ENCODE measurements around the gene ALDH2. TPM values are rescaled to one million over a fixed set of nuclear protein-coding genes. Genes with fewer than 3 reads are reported as not detected.
"Not testable (repeated sequence)": the region's sequence is repeated elsewhere in the genome, so short reads cannot be mapped to it uniquely, and the experiment has no call there.

The ALDH2 gene
- total RNA-seq, 1 donor = 11.9 TPM

GRCh38 chr12:111816065-111816615 lies 49.4 kb downstream of the ALDH2 start:
- Histone ChIP-seq H3K9me3 (ENCODE audit: low read depth, low read length) (no peaks in the 10 kb centered on the region), H4K20me1 (ENCODE audit: insufficient read depth, low read length) (no peaks in the 10 kb centered on the region), H3K4me2 (ENCODE audit: insufficient read depth, low read length) (no peak overlapping the region), H3K79me2 (ENCODE audit: insufficient read depth, low read length) (no peaks in the 10 kb centered on the region), H2AFZ (ENCODE audit: low read length) (no peak overlapping the region), H3K4me3 (ENCODE audit: insufficient read depth, low read length) (no peak overlapping the region), H3K36me3 (ENCODE audit: insufficient read depth, low read length) (no peaks in the 10 kb centered on the region), H3K27ac (ENCODE audit: low read depth, low read length) (no peak overlapping the region), H3K27me3 (ENCODE audit: insufficient read depth, low read length) (peaks cover 19% of the 10 kb centered on the region), H3K4me1 (ENCODE audit: insufficient read depth, low read length) (no peaks in the 10 kb centered on the region)
- TF ChIP-seq, protein P1, sequence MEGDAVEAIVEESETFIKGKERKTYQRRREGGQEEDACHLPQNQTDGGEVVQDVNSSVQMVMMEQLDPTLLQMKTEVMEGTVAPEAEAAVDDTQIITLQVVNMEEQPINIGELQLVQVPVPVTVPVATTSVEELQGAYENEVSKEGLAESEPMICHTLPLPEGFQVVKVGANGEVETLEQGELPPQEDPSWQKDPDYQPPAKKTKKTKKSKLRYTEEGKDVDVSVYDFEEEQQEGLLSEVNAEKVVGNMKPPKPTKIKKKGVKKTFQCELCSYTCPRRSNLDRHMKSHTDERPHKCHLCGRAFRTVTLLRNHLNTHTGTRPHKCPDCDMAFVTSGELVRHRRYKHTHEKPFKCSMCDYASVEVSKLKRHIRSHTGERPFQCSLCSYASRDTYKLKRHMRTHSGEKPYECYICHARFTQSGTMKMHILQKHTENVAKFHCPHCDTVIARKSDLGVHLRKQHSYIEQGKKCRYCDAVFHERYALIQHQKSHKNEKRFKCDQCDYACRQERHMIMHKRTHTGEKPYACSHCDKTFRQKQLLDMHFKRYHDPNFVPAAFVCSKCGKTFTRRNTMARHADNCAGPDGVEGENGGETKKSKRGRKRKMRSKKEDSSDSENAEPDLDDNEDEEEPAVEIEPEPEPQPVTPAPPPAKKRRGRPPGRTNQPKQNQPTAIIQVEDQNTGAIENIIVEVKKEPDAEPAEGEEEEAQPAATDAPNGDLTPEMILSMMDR (IDR thresholded peaks at IDR 0.05; ENCODE audit: extremely low read depth, low read depth, low read length) = no peak
- no peak for DNase-seq (ENCODE audit: insufficient read length, low spot score, missing footprints)

DNA sequence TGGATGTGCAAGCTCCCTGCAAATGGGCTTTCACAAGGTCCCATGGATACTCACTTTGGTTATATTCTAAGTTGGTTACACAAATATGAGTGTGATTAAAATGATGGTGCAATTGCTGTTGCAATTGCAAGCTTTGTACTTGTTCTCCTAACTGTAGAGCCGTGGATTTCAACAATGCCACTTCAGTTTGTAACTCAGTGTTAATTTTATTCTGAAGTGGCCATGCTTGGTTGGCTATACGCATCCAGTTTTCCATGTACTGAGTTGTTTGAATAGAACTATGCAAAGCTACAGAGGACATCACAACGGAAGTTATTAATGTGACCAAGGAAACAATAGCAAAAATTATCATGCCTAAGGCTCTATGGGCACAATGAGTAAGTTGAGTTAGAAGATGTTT lies 50.2 kb downstream of the ALDH2 start:
- not testable (repeated sequence) for H3K36me3 ChIP-seq (ENCODE audit: insufficient read depth, low read length); H3K79me2 ChIP-seq (ENCODE audit: insufficient read depth, low read length); H4K20me1 ChIP-seq (ENCODE audit: insufficient read depth, low read length); H3K4me1 ChIP-seq (ENCODE audit: insufficient read depth, low read length); H3K27ac ChIP-seq (ENCODE audit: low read depth, low read length); H3K4me2 ChIP-seq (ENCODE audit: insufficient read depth, low read length); DNase-seq (ENCODE audit: insufficient read length, low spot score, missing footprints); H3K4me3 ChIP-seq (ENCODE audit: insufficient read depth, low read length); H3K9me3 ChIP-seq (ENCODE audit: low read depth, low read length); H2AFZ ChIP-seq (ENCODE audit: low read length)
- peaks cover 22% of the 10 kb centered on the region for H3K27me3 ChIP-seq (ENCODE audit: insufficient read depth, low read length)

- no peaks in the 10 kb centered on the region for H3K79me2 ChIP-seq (ENCODE audit: insufficient read depth, low read length)
- no peaks in the 10 kb centered on the region for H3K4me1 ChIP-seq (ENCODE audit: insufficient read depth, low read length)
- peaks cover 32% of the 10 kb centered on the region for H3K27me3 ChIP-seq (ENCODE audit: insufficient read depth, low read length)
- no peaks in the 10 kb centered on the region for H4K20me1 ChIP-seq (ENCODE audit: insufficient read depth, low read length)
- H3K36me3 ChIP-seq (ENCODE audit: insufficient read depth, low read length) = no peaks in the 10 kb centered on the region
- no peaks in the 10 kb centered on the region for H3K9me3 ChIP-seq (ENCODE audit: low read depth, low read length)
- TF ChIP-seq, protein P1 (IDR thresholded peaks at IDR 0.05; ENCODE audit: extremely low read depth, low read depth, low read length) = no peak
- H3K4me3 ChIP-seq (ENCODE audit: insufficient read depth, low read length) = no peak overlapping the region
- no peak overlapping the region for H3K4me2 ChIP-seq (ENCODE audit: insufficient read depth, low read length)
- H2AFZ ChIP-seq (ENCODE audit: low read length) = no peak overlapping the region
- no peak overlapping the region for H3K27ac ChIP-seq (ENCODE audit: low read depth, low read length)
- no peak for DNase-seq (ENCODE audit: insufficient read length, low spot score, missing footprints)
Measured at GRCh38 chr12:111818340-111818739, 51.6 kb downstream of the ALDH2 start.

DNA sequence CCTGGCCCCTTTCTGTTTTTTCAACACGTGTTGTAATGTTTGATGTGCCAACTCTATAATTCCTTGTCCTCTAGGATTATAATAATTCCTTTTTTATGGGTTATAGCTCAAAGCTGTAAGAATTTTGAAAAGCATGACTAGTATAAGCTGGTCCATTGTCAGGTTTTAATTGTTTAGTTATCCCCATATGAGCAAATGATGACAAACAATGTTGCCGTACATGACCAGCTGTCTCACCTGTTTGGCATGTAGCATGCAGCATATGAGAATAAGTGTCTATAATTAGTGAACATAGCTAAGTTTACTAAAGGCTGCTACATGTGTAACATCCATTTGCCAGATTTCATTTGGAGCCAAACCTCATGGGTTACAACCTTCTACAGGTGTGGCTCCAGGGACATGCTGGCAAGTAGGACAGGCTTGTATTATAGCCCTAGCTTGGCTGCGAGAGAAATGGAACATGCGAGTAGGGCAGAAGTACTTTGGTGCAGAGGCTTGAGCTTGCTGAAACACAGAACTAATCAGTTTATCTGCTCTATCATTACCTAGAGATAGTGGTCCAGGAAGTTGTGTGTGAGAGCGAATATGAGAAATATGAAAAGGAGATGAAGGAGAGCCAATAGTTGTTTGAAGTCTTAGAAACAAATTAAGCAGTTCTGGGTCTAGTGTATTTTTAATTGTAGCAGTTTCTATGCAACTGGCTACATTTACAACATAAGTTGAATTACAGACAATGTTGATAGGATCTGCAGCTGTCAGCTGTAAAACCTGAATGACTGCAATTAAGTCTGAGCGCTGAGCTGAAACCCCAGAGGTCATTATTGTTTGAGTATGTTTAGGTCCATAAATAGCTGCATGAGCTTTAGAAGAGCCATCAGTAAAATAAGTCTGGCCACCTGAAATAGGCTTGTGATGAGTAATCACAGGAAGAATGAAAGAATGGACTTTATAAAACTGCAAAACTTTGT lies 52.7 kb downstream of the ALDH2 start:
- H3K79me2 ChIP-seq (ENCODE audit: insufficient read depth, low read length) = no peaks in the 10 kb centered on the region
- peaks cover 35% of the 10 kb centered on the region for H3K27me3 ChIP-seq (ENCODE audit: insufficient read depth, low read length)
- H3K4me3 ChIP-seq (ENCODE audit: insufficient read depth, low read length) = no peak overlapping the region
- H3K36me3 ChIP-seq (ENCODE audit: insufficient read depth, low read length) = no peaks in the 10 kb centered on the region
- H3K27ac ChIP-seq (ENCODE audit: low read depth, low read length) = no peak overlapping the region
- H3K4me2 ChIP-seq (ENCODE audit: insufficient read depth, low read length) = no peak overlapping the region
- no peak for DNase-seq (ENCODE audit: insufficient read length, low spot score, missing footprints)
- TF ChIP-seq, protein P1 (IDR thresholded peaks at IDR 0.05; ENCODE audit: extremely low read depth, low read depth, low read length) = no peak
- H3K9me3 ChIP-seq (ENCODE audit: low read depth, low read length) = no peaks in the 10 kb centered on the region
- no peaks in the 10 kb centered on the region for H3K4me1 ChIP-seq (ENCODE audit: insufficient read depth, low read length)
- H2AFZ ChIP-seq (ENCODE audit: low read length) = no peak overlapping the region
- no peaks in the 10 kb centered on the region for H4K20me1 ChIP-seq (ENCODE audit: insufficient read depth, low read length)

DNA sequence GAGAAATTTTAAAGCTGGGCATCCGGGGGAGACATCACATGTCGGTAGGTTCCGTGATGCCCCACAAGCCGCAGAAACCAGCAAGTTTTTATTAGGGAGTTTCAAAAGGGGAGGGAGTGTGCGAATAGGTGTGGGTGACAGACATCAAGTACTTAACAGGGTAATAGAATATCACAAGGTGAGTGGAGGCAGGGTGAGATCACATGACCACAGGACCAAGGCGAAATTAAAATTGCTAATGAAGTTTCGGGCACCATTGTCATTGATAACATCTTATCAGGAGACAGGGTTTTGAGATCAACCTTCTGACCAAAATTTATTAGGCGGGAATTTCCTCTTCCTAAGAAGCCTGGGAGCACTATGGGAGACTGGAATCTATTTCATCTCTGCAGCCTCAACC lies 54.1 kb downstream of the ALDH2 start:
- H2AFZ ChIP-seq (ENCODE audit: low read length); H3K9me3 ChIP-seq (ENCODE audit: low read depth, low read length); H3K27ac ChIP-seq (ENCODE audit: low read depth, low read length); H3K4me1 ChIP-seq (ENCODE audit: insufficient read depth, low read length); H3K4me2 ChIP-seq (ENCODE audit: insufficient read depth, low read length); H3K36me3 ChIP-seq (ENCODE audit: insufficient read depth, low read length); DNase-seq (ENCODE audit: insufficient read length, low spot score, missing footprints); H3K79me2 ChIP-seq (ENCODE audit: insufficient read depth, low read length); H4K20me1 ChIP-seq (ENCODE audit: insufficient read depth, low read length); H3K4me3 ChIP-seq (ENCODE audit: insufficient read depth, low read length): not testable (repeated sequence)
- H3K27me3 ChIP-seq (ENCODE audit: insufficient read depth, low read length) = peaks cover 35% of the 10 kb centered on the region

Data from osteoblast (primary cell).